Neural progenitor cell (in vitro differentiated cells): ENCODE data around the gene TMEFF2. TPM values are rescaled to one million over a fixed set of nuclear protein-coding genes. Genes with fewer than 3 reads are reported as not detected.

Experiments
- DNase-seq: peaks from one replicate; pipeline ENCODE4 v3.0.0-alpha.2; 2016; ENCODE audit warnings: low spot score
- H2AFZ ChIP-seq: fragments of 200-600 bp; sonication (generic); replicated peaks from 2 replicates; pipeline ENCODE4 v1.6.1; 2016; ENCODE audit warnings: antibody characterized with exemption
- H3F3A ChIP-seq: fragments of 200-600 bp; sonication (generic); 2 replicates; pipeline ENCODE4 v1.6.1; 2016; ENCODE audit warnings: antibody characterized with exemption, low read depth
- H3K27ac ChIP-seq: fragments of 200-600 bp; sonication (generic); 2 replicates; pipeline ENCODE4 v1.5.1; 2016; ENCODE audit warnings: mild to moderate bottlenecking
- H3K27me3 ChIP-seq: fragments of 200-600 bp; sonication (generic); 2 replicates; pipeline ENCODE4 v1.6.1; 2016; ENCODE audit warnings: mild to moderate bottlenecking, moderate library complexity
- H3K36me3 ChIP-seq: fragments of 200-600 bp; sonication (generic); 2 replicates; pipeline ENCODE4 v1.5.1; 2016
- H3K4me1 ChIP-seq: fragments of 200-600 bp; sonication (generic); 2 replicates; pipeline ENCODE4 v1.6.1; 2016; ENCODE audit warnings: mixed run types
- H3K4me2 ChIP-seq: fragments of 200-600 bp; sonication (generic); 2 replicates; pipeline ENCODE4 v1.6.1; 2016
- H3K4me3 ChIP-seq: fragments of 200-600 bp; sonication (generic); 2 replicates; pipeline ENCODE4 v1.5.1; 2016
- H3K79me2 ChIP-seq: fragments of 200-600 bp; sonication (generic); 2 replicates; pipeline ENCODE4 v1.6.1; 2016; ENCODE audit warnings: low read depth
- H3K9ac ChIP-seq: fragments of 200-600 bp; sonication (generic); 2 replicates; pipeline ENCODE4 v1.6.1; 2016
- H3K9me3 ChIP-seq: fragments of 200-600 bp; sonication (generic); 2 replicates; pipeline ENCODE4 v1.5.1; 2016; ENCODE audit warnings: low read depth
- H4K20me1 ChIP-seq: fragments of 200-600 bp; sonication (generic); 2 replicates; pipeline ENCODE4 v1.6.1; 2016; ENCODE audit warnings: low read depth
- H3K27ac Mint-ChIP-seq: 3 replicates; pipeline ENCODE4 v1.8.0; 2021; ENCODE audit warnings: mixed read lengths
- H3K27me3 Mint-ChIP-seq: 2 replicates; pipeline ENCODE4 v1.8.0; 2022; ENCODE audit warnings: low read depth, mild to moderate bottlenecking, inconsistent platforms, moderate library complexity, mixed read lengths; ENCODE audit not compliant: insufficient read depth
- H3K36me3 Mint-ChIP-seq: 3 replicates; pipeline ENCODE4 v1.8.0; 2021; ENCODE audit warnings: mixed read lengths
- H3K4me1 Mint-ChIP-seq: 3 replicates; pipeline ENCODE4 v1.8.0; 2021; ENCODE audit warnings: mixed read lengths
- H3K4me3 Mint-ChIP-seq: 3 replicates; pipeline ENCODE4 v1.8.0; 2021; ENCODE audit warnings: mild to moderate bottlenecking, moderate library complexity, mixed read lengths
- H3K9me3 Mint-ChIP-seq: 3 replicates; pipeline ENCODE4 v1.8.0; 2020; ENCODE audit warnings: mixed read lengths
- CTCF ChIP-seq: fragments of 200-600 bp; sonication (generic); IDR thresholded peaks from 2 replicates; pipeline ENCODE4 v1.5.1; 2017; ENCODE audit warnings: antibody characterized with exemption, mild to moderate bottlenecking
- EZH2 ChIP-seq: fragments of 200-600 bp; sonication (generic); IDR thresholded peaks from 2 replicates; pipeline ENCODE4 v1.6.1; 2017; ENCODE audit warnings: antibody characterized with exemption, mild to moderate bottlenecking, moderate library complexity
- EZH2phosphoT487 ChIP-seq: fragments of 200-600 bp; sonication (generic); IDR thresholded peaks from 2 replicates; pipeline ENCODE4 v1.6.1; 2017; ENCODE audit warnings: antibody characterized with exemption
- total RNA-seq: library from RNA; depleted of rRNA; stranded (reverse); fragments of >200 nt; gene quantifications from 2 replicates; pipeline ENCODE4 v1.2.3, GENCODE V29; 2015; ENCODE audit warnings: low replicate concordance

TMEFF2 gene
- total RNA-seq, 1 donor from 2014 or later: 1.7 TPM

GRCh38 chr2:191901031-191901430 lies 293.7 kb downstream of the TMEFF2 start:
- no peak for DNase-seq
- Mint-ChIP-seq H3K27ac (no peak overlapping the region), H3K4me1 (peaks cover 3% of the 10 kb centered on the region), H3K9me3 (peaks cover 16% of the 10 kb centered on the region), H3K4me3 (no peak overlapping the region), H3K27me3 (no peaks in the 10 kb centered on the region), H3K36me3 (no peaks in the 10 kb centered on the region)
- TF ChIP-seq CTCF (no peak), EZH2 (no peak), EZH2phosphoT487 (no peak)
- no peaks in the 10 kb centered on the region for H3K36me3 ChIP-seq
- H3K4me1 ChIP-seq: peaks cover 5% of the 10 kb centered on the region
- H3F3A ChIP-seq: peaks cover 3% of the 10 kb centered on the region
- H3K27ac ChIP-seq: no peak overlapping the region
- no peaks in the 10 kb centered on the region for H3K27me3 ChIP-seq
- no peak overlapping the region for H3K4me2 ChIP-seq
- H3K4me3 ChIP-seq: no peak overlapping the region
- no peak overlapping the region for H3K9ac ChIP-seq
- H3K9me3 ChIP-seq: no peaks in the 10 kb centered on the region
- H4K20me1 ChIP-seq: no peaks in the 10 kb centered on the region
- no peak overlapping the region for H2AFZ ChIP-seq
- H3K79me2 ChIP-seq: no peaks in the 10 kb centered on the region

DNA sequence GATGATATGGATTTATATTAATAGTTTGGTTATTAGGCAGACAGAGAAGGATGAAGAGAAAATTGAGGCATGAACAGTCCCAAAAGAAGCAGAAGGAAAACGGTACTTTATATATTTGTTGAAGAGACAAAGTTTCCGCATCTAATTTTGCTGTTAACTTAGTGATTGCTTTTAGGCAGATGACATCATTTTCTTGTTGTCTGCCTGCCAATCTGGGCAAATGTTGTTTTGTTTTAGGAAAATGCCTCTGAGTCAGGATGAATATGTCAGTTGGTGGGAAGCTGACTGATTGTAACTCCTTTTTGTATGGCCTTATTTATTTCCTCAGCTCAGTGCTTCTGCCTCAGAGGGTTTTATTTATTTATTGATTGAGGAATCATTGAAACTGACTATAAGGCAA lies 295.3 kb downstream of the TMEFF2 start:
- H3K4me2 ChIP-seq: no peak overlapping the region
- no peak overlapping the region for H3K9ac ChIP-seq

More for the DNA sequence above, 295.3 kb downstream of the TMEFF2 start:
- H3K27ac ChIP-seq: no peak overlapping the region
- no peak overlapping the region for H2AFZ ChIP-seq
- H3F3A ChIP-seq: peaks cover 3% of the 10 kb centered on the region
- Mint-ChIP-seq H3K4me3 (no peak overlapping the region), H3K27ac (no peak overlapping the region), H3K9me3 (peaks cover 16% of the 10 kb centered on the region), H3K27me3 (no peaks in the 10 kb centered on the region), H3K36me3 (no peaks in the 10 kb centered on the region), H3K4me1 (peaks cover 6% of the 10 kb centered on the region)
- H3K4me3 ChIP-seq: no peak overlapping the region
- H3K36me3 ChIP-seq: no peaks in the 10 kb centered on the region
- peaks cover 5% of the 10 kb centered on the region for H3K4me1 ChIP-seq
- DNase-seq: no peak
- TF ChIP-seq EZH2phosphoT487: no peak
- no peak for TF ChIP-seq EZH2
- TF ChIP-seq CTCF: no peak
- no peaks in the 10 kb centered on the region for H3K79me2 ChIP-seq
- no peaks in the 10 kb centered on the region for H4K20me1 ChIP-seq
- no peaks in the 10 kb centered on the region for H3K9me3 ChIP-seq
- no peaks in the 10 kb centered on the region for H3K27me3 ChIP-seq
